ENCODE results near the gene PER1. TPM values are rescaled to one million over a fixed set of nuclear protein-coding genes. Genes with fewer than 3 reads are reported as not detected.

The PER1 gene
- total and polyA plus RNA-seq, 4 donors, result 93.5 to 238 (median 129) TPM

GRCh38 chr17:8122422-8122923 lies 29.7 kb downstream of the PER1 start:
- no peak for DNase-seq
- Histone ChIP-seq H3K9ac (ENCODE audit: insufficient read depth in 1 of 2, low read length in 2 of 2) (no peak overlapping the region), H3K9me3 (ENCODE audit: control insufficient read depth in 4 of 4, insufficient read depth in 3 of 4, low read length in 3 of 4) (no peaks in the 10 kb centered on the region), H3K36me3 (ENCODE audit: control insufficient read depth in 4 of 4, insufficient read depth in 4 of 4, low read length in 4 of 4) (no peaks in the 10 kb centered on the region), H3K27me3 (ENCODE audit: control insufficient read depth in 3 of 3, insufficient read depth in 3 of 3, low read length in 2 of 3) (peaks cover 0 to 43% (median 27%) of the 10 kb centered on the region in 3 donors), H3K4me1 (ENCODE audit: control insufficient read depth in 5 of 5, insufficient read depth in 5 of 5, low read length in 5 of 5) (peaks cover 0 to 70% (median 39%) of the 10 kb centered on the region in 5 donors), H3K27ac (ENCODE audit: low read depth in 1 of 2, low read length in 1 of 2) (no peak overlapping the region), H3K4me3 (no peak overlapping the region)
- ATAC-seq (ENCODE audit: insufficient read depth, low FRiP score), result no peak
- TF ChIP-seq CTCF (IDR thresholded peaks at IDR 0.05; ENCODE audit: control extremely low read depth, extremely low read depth), result no peak
- 1 to 2% methylated on average over 29 of the region's 29 CpGs for WGBS, 2 donors

- ATAC-seq (ENCODE audit: insufficient read depth, low FRiP score), result no peak
- Histone ChIP-seq H3K9ac (ENCODE audit: insufficient read depth in 1 of 2, low read length in 2 of 2) (no peak overlapping the region), H3K27ac (ENCODE audit: low read depth in 1 of 2, low read length in 1 of 2) (no peak overlapping the region), H3K4me3 (peak overlapping the region; percentile 26), H3K9me3 (ENCODE audit: control insufficient read depth in 4 of 4, insufficient read depth in 3 of 4, low read length in 3 of 4) (no peaks in the 10 kb centered on the region), H3K27me3 (ENCODE audit: control insufficient read depth in 3 of 3, insufficient read depth in 3 of 3, low read length in 2 of 3) (peaks cover 0 to 49% (median 32%) of the 10 kb centered on the region in 3 donors), H3K4me1 (ENCODE audit: control insufficient read depth in 5 of 5, insufficient read depth in 5 of 5, low read length in 5 of 5) (peaks cover 0 to 66% (median 33%) of the 10 kb centered on the region in 5 donors), H3K36me3 (ENCODE audit: control insufficient read depth in 4 of 4, insufficient read depth in 4 of 4, low read length in 4 of 4) (no peaks in the 10 kb centered on the region)
- peak; percentile 62 to 65 (median 64) for DNase-seq
- TF ChIP-seq CTCF (IDR thresholded peaks at IDR 0.05; ENCODE audit: control extremely low read depth, extremely low read depth), result peak; percentile 19
- 0 to 1% methylated on average over 65 to 76 of the region's 76 CpGs for WGBS, 2 donors
These were observed 30.4 kb downstream of the PER1 start for GRCh38 chr17:8121681-8122421.

DNA sequence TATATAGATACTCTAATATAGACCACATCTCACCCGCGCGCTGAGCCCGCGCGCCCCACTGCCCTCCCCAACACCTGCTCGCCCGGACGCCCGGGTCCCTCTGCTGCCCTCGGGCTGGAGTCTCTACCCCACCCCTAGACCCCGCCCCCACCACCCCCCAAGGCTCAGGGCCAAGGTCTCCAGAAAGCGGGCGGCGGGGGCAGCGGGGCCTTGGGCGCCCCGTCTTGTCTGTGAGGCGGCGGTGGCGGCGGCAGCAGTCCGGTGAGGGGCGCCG lies 30.9 kb downstream of the PER1 start:
- peaks cover 0 to 55% (median 37%) of the 10 kb centered on the region in 3 donors for H3K27me3 ChIP-seq (ENCODE audit: control insufficient read depth in 3 of 3, insufficient read depth in 3 of 3, low read length in 2 of 3)
- H3K4me1 ChIP-seq (ENCODE audit: control insufficient read depth in 5 of 5, insufficient read depth in 5 of 5, low read length in 5 of 5), result peaks cover 0 to 65% (median 29%) of the 10 kb centered on the region in 5 donors
- no peak overlapping the region for H3K27ac ChIP-seq (ENCODE audit: low read depth in 1 of 2, low read length in 1 of 2)
- no peaks in the 10 kb centered on the region for H3K36me3 ChIP-seq (ENCODE audit: control insufficient read depth in 4 of 4, insufficient read depth in 4 of 4, low read length in 4 of 4)
- no peak overlapping the region for H3K9ac ChIP-seq (ENCODE audit: insufficient read depth in 1 of 2, low read length in 2 of 2)
- TF ChIP-seq CTCF (IDR thresholded peaks at IDR 0.05; ENCODE audit: control extremely low read depth, extremely low read depth), result no peak
- WGBS, 2 donors, result 0 to 1% methylated on average over 16 to 25 of the region's 25 CpGs
- H3K9me3 ChIP-seq (ENCODE audit: control insufficient read depth in 4 of 4, insufficient read depth in 3 of 4, low read length in 3 of 4), result no peaks in the 10 kb centered on the region
- DNase-seq (no peak), ATAC-seq (ENCODE audit: insufficient read depth, low FRiP score) (no peak)
- peak overlapping the region; percentile 26 for H3K4me3 ChIP-seq

Measured in lung (tissue), 12 donors.